ENCODE measurements around the gene UBL4A. TPM values are rescaled to one million over a fixed set of nuclear protein-coding genes. Genes with fewer than 3 reads are reported as not detected.

UBL4A gene
- polyA plus RNA-seq, 2 of the 4 experiments (the other 2 are of a cell fraction): 26.4 to 37.7 TPM

DNA sequence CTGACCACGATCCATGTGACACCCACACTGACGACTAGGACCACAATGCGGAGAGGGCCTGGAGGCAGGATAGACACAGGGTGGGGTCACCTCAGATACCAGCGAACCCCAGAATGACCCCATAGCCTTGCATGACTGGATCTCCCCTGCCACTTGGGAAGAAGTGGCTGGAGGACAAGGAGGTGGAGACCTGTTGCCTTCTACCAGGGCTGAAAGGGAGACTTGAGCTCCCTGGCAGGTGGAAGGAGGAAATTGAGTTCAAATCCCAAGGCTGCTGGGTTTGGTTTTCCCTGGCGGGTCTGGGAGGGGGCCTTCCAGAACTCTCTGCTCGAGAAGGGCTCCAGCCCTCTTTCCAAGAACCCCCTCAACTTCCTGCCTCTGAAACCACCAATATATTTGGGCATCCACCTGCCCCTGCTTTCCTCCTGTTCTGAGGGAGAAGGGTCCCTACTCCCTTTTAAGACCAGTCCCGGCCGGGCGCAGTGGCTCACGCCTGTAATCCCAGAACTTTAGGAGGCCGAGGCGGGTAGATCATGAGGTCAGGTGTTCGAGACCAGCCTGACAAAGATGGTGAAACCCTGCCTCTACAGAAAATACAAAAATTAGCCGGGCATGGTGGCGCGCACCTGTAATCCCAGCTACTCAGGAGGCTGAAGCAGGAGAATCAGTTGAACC is 26.6 kb upstream of the UBL4A start:
- no peak overlapping the region for H3K27ac ChIP-seq
- H3K4me1 ChIP-seq: peaks cover 10% of the 10 kb centered on the region; the same call in 2 of the 3 replicates
- FAIRE-seq (no peak), DNase-seq (ENCODE audit: low read depth in 1 of 2, low spot score in 1 of 2) (no peak), ATAC-seq (no peak)
- H3K4me3 ChIP-seq: no peak overlapping the region
- CTCF ChIA-PET: interaction anchor here (0.8 kb wide), 1 partner anchor 140 kb away, joined by 3 read pairs; no protein-coding TSS in a partner anchor
- WGBS (ENCODE audit: missing lambda C conversion rate): 92% methylated on average over 15 of the region's 16 CpGs
- H3K4me2 ChIP-seq: no peak overlapping the region
- H3K9me3 ChIP-seq: no peaks in the 10 kb centered on the region
- no peak for TF ChIP-seq PHF8 (IDR thresholded peaks at IDR 0.05; ENCODE audit: borderline replicate concordance, low read depth)
- TF ChIP-seq HDAC2 (IDR thresholded peaks at IDR 0.05): no peak
- no peak for TF ChIP-seq EHF (CRISPR knock-in tag; IDR thresholded peaks at IDR 0.05)
- no peak for TF ChIP-seq CBX2 (IDR thresholded peaks at IDR 0.05; ENCODE audit: borderline replicate concordance, low read depth)
- no peak for TF ChIP-seq NFE2L2 (conservative IDR thresholded peaks at IDR 0.05; ENCODE audit: low read length)
- TF ChIP-seq RFX5 (IDR thresholded peaks at IDR 0.05): no peak
- TF ChIP-seq FOSB (CRISPR knock-in tag; IDR thresholded peaks at IDR 0.05): no peak
- TF ChIP-seq SREBF2 (IDR thresholded peaks at IDR 0.05): no peak
- TF ChIP-seq, protein P1, sequence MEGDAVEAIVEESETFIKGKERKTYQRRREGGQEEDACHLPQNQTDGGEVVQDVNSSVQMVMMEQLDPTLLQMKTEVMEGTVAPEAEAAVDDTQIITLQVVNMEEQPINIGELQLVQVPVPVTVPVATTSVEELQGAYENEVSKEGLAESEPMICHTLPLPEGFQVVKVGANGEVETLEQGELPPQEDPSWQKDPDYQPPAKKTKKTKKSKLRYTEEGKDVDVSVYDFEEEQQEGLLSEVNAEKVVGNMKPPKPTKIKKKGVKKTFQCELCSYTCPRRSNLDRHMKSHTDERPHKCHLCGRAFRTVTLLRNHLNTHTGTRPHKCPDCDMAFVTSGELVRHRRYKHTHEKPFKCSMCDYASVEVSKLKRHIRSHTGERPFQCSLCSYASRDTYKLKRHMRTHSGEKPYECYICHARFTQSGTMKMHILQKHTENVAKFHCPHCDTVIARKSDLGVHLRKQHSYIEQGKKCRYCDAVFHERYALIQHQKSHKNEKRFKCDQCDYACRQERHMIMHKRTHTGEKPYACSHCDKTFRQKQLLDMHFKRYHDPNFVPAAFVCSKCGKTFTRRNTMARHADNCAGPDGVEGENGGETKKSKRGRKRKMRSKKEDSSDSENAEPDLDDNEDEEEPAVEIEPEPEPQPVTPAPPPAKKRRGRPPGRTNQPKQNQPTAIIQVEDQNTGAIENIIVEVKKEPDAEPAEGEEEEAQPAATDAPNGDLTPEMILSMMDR (IDR thresholded peaks at IDR 0.05): no peak
- no peak for TF ChIP-seq HOXB13 (CRISPR knock-in tag; IDR thresholded peaks at IDR 0.05; ENCODE audit: low read depth)
- TF ChIP-seq NPAS2 (CRISPR knock-in tag; IDR thresholded peaks at IDR 0.05; ENCODE audit: borderline replicate concordance): no peak
- TF ChIP-seq ZFP36 (IDR thresholded peaks at IDR 0.05; ENCODE audit: borderline replicate concordance, partially characterized antibody): no peak
- TF ChIP-seq, protein P2, sequence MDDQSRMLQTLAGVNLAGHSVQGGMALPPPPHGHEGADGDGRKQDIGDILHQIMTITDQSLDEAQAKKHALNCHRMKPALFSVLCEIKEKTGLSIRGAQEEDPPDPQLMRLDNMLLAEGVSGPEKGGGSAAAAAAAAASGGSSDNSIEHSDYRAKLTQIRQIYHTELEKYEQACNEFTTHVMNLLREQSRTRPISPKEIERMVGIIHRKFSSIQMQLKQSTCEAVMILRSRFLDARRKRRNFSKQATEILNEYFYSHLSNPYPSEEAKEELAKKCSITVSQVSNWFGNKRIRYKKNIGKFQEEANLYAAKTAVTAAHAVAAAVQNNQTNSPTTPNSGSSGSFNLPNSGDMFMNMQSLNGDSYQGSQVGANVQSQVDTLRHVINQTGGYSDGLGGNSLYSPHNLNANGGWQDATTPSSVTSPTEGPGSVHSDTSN (IDR thresholded peaks at IDR 0.05): no peak
- no peak for TF ChIP-seq KDM1A (IDR thresholded peaks at IDR 0.05; ENCODE audit: low read depth)
- no peak for TF ChIP-seq RCOR1 (IDR thresholded peaks at IDR 0.05; ENCODE audit: low read depth, low read length)
- TF ChIP-seq ZNF302 (CRISPR knock-in tag; IDR thresholded peaks at IDR 0.05): no peak
- POLR2A ChIA-PET: interaction anchor here (0.6 kb wide), 1 partner anchor 22 kb away, joined by 4 read pairs; the partner anchor contains the start of gene SLC10A3

DNA sequence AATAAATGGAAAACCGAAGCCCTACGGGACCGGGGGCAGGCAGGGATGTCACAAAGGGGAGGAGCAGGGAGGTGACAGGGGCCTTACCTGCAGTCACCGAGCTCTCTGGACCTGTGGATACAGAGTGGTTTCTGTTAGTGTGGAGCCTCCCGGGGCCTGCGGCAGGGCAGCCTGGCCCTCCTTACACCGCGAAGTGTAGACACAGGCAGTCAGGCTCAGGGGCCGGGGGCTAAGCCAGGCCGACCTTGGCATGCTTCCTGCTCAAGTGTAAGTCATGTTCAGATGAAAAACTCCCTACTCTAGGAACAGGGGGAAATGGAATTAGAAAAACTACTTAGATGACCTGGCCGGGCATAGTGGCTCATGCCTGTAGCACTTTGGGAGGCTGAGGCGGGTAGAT is 25.3 kb upstream of the UBL4A start:
- 95% methylated on average over 12 of the region's 12 CpGs for WGBS (ENCODE audit: missing lambda C conversion rate)
- ChIA-PET CTCF (no interaction called here), POLR2A (no interaction called here)
- Histone ChIP-seq H3K27ac (no peak overlapping the region), H3K4me3 (no peak overlapping the region), H3K4me2 (no peak overlapping the region), H3K9me3 (no peaks in the 10 kb centered on the region), H3K4me1 (peaks cover 7% of the 10 kb centered on the region; the same call in 2 of the 3 replicates)
- no peak for FAIRE-seq
- DNase-seq (ENCODE audit: low read depth in 1 of 2, low spot score in 1 of 2): no peak
- TF ChIP-seq, protein P3, sequence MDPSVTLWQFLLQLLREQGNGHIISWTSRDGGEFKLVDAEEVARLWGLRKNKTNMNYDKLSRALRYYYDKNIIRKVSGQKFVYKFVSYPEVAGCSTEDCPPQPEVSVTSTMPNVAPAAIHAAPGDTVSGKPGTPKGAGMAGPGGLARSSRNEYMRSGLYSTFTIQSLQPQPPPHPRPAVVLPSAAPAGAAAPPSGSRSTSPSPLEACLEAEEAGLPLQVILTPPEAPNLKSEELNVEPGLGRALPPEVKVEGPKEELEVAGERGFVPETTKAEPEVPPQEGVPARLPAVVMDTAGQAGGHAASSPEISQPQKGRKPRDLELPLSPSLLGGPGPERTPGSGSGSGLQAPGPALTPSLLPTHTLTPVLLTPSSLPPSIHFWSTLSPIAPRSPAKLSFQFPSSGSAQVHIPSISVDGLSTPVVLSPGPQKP (IDR thresholded peaks at IDR 0.05; ENCODE audit: low read depth, low read length): no peak
- TF ChIP-seq, protein P2 (IDR thresholded peaks at IDR 0.05): no peak
- TF ChIP-seq ESRRA (IDR thresholded peaks at IDR 0.05; ENCODE audit: borderline replicate concordance, low read length) (no peak), MAFK (IDR thresholded peaks at IDR 0.05; ENCODE audit: partially characterized antibody) (no peak), KDM5A (IDR thresholded peaks at IDR 0.05) (no peak), SREBF2 (IDR thresholded peaks at IDR 0.05) (no peak), NPAS2 (CRISPR knock-in tag; IDR thresholded peaks at IDR 0.05; ENCODE audit: borderline replicate concordance) (no peak), CBX8 (IDR thresholded peaks at IDR 0.05) (no peak), HDAC2 (IDR thresholded peaks at IDR 0.05) (no peak), EP300 (IDR thresholded peaks at IDR 0.05) (no peak), HOXB5 (CRISPR knock-in tag; IDR thresholded peaks at IDR 0.05) (no peak), JUNB (IDR thresholded peaks at IDR 0.05) (no peak), CBX2 (IDR thresholded peaks at IDR 0.05; ENCODE audit: borderline replicate concordance, low read depth) (no peak), MAZ (IDR thresholded peaks at IDR 0.05; ENCODE audit: borderline replicate concordance, low read depth, low read length) (no peak), TFCP2L1 (CRISPR knock-in tag; IDR thresholded peaks at IDR 0.05) (no peak)
- TF ChIP-seq, protein P4, sequence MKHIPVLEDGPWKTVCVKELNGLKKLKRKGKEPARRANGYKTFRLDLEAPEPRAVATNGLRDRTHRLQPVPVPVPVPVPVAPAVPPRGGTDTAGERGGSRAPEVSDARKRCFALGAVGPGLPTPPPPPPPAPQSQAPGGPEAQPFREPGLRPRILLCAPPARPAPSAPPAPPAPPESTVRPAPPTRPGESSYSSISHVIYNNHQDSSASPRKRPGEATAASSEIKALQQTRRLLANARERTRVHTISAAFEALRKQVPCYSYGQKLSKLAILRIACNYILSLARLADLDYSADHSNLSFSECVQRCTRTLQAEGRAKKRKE (CRISPR knock-in tag; IDR thresholded peaks at IDR 0.05; ENCODE audit: low read depth): no peak
- TF ChIP-seq, protein P5, sequence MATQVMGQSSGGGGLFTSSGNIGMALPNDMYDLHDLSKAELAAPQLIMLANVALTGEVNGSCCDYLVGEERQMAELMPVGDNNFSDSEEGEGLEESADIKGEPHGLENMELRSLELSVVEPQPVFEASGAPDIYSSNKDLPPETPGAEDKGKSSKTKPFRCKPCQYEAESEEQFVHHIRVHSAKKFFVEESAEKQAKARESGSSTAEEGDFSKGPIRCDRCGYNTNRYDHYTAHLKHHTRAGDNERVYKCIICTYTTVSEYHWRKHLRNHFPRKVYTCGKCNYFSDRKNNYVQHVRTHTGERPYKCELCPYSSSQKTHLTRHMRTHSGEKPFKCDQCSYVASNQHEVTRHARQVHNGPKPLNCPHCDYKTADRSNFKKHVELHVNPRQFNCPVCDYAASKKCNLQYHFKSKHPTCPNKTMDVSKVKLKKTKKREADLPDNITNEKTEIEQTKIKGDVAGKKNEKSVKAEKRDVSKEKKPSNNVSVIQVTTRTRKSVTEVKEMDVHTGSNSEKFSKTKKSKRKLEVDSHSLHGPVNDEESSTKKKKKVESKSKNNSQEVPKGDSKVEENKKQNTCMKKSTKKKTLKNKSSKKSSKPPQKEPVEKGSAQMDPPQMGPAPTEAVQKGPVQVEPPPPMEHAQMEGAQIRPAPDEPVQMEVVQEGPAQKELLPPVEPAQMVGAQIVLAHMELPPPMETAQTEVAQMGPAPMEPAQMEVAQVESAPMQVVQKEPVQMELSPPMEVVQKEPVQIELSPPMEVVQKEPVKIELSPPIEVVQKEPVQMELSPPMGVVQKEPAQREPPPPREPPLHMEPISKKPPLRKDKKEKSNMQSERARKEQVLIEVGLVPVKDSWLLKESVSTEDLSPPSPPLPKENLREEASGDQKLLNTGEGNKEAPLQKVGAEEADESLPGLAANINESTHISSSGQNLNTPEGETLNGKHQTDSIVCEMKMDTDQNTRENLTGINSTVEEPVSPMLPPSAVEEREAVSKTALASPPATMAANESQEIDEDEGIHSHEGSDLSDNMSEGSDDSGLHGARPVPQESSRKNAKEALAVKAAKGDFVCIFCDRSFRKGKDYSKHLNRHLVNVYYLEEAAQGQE (IDR thresholded peaks at IDR 0.05): no peak
- ATAC-seq: no peak

All from A549 (cell line).